HL-60 (cell line): ENCODE data around the gene NCK2.

ENCODE experiments used
- DNase-seq, 2 experiments: peaks; one replicate each; pipeline ENCODE4 v3.0.0-alpha.2; 2010 to 2020; ENCODE audit warnings: low read depth in 1 of 2, low spot score in 1 of 2
- H3K27ac ChIP-seq: fragments of 250-450 bp; sonication (Bioruptor Pico); replicated peaks from 2 replicates; pipeline ENCODE4 v1.5.1; 2020; ENCODE audit warnings: mild to moderate bottlenecking, moderate library complexity
- H3K27me3 ChIP-seq: fragments of 250-450 bp; sonication (Bioruptor Pico); 2 replicates; pipeline ENCODE4 v1.5.1; 2021; ENCODE audit warnings: mild to moderate bottlenecking, moderate library complexity; ENCODE audit not compliant: insufficient read depth, poor library complexity, severe bottlenecking
- H3K4me3 ChIP-seq: replicated peaks from 2 replicates; pipeline ENCODE4 v1.5.1; 2011; ENCODE audit warnings: mild to moderate bottlenecking, control low read depth, low read length; ENCODE audit not compliant: insufficient read depth
- CTCF ChIP-seq: IDR thresholded peaks from one replicate; pipeline ENCODE4 v1.5.1; 2011; ENCODE audit warnings: low read length, control low read depth, inconsistent platforms; ENCODE audit not compliant: insufficient read depth
- GABPA ChIP-seq: IDR thresholded peaks from 2 replicates; pipeline ENCODE4 v1.6.1; 2012; ENCODE audit warnings: low read depth
- POLR2AphosphoS5 ChIP-seq: IDR thresholded peaks from 2 replicates; pipeline ENCODE4 v1.6.1; 2012; ENCODE audit warnings: low read depth
- REST ChIP-seq: IDR thresholded peaks from 2 replicates; pipeline ENCODE4 v1.6.1; 2012; ENCODE audit warnings: low read depth; ENCODE audit not compliant: insufficient replicate concordance
- SPI1 ChIP-seq: IDR thresholded peaks from 2 replicates; pipeline ENCODE4 v1.6.1; 2012; ENCODE audit warnings: low read depth, mild to moderate bottlenecking, borderline replicate concordance

The NCK2 gene

GRCh38 chr2:105857076-105857740 lies 112.5 kb downstream of the NCK2 start:
- H3K27ac ChIP-seq, result no peak overlapping the region
- H3K27me3 ChIP-seq, result no peaks in the 10 kb centered on the region
- DNase-seq, result no peak
- no peak for TF ChIP-seq SPI1
- H3K4me3 ChIP-seq, result no peak overlapping the region

GRCh38 chr2:105858868-105859693 lies 114.4 kb downstream of the NCK2 start:
- H3K27me3 ChIP-seq, result no peaks in the 10 kb centered on the region
- TF ChIP-seq SPI1, result no peak
- no peak for TF ChIP-seq GABPA
- TF ChIP-seq REST, result no peak
- no peak for TF ChIP-seq POLR2AphosphoS5
- no peak for TF ChIP-seq CTCF
- no peak overlapping the region for H3K27ac ChIP-seq
- H3K4me3 ChIP-seq, result no peak overlapping the region
- DNase-seq, result no peak

- no peak for DNase-seq
- Histone ChIP-seq H3K27ac (no peak overlapping the region), H3K27me3 (no peaks in the 10 kb centered on the region), H3K4me3 (no peak overlapping the region)
- TF ChIP-seq CTCF (no peak), GABPA (no peak), REST (no peak), SPI1 (no peak), POLR2AphosphoS5 (no peak)
Observed at GRCh38 chr2:105859694-105859951, 114.9 kb downstream of the NCK2 start.

- no peak for DNase-seq
- Histone ChIP-seq H3K27me3 (no peaks in the 10 kb centered on the region), H3K4me3 (no peak overlapping the region), H3K27ac (no peak overlapping the region)
- no peak for TF ChIP-seq GABPA
- TF ChIP-seq CTCF, result no peak
- no peak for TF ChIP-seq POLR2AphosphoS5
- TF ChIP-seq REST, result no peak
- no peak for TF ChIP-seq SPI1
Observed at GRCh38 chr2:105860567-105860966, 115.9 kb downstream of the NCK2 start.
